GM11168 (cell line): ENCODE measurements around the gene GBP3.
"Not testable (repeated sequence)": the region's sequence is repeated elsewhere in the genome, so short reads cannot be mapped to it uniquely, and the experiment has no call there.

Experiments used
- in situ Hi-C: fragments of 300-500 bp; cut with MboI; formaldehyde crosslinking; loops from one replicate; pipeline ENCODE4 v1.12.0; 2022; ENCODE audit warnings: low sequenced_read_pairs; ENCODE audit not compliant: unreplicated experiment

Gene GBP3

GRCh38 chr1:89022167-89022959 is at the start of gene GBP3:
Gene GBP3 (minus strand): TSS chr1:89022866. CDS start chr1:89020721, 2,145 bp downstream.
- in situ Hi-C loops, result no loop called here

- in situ Hi-C loops, result no loop called here
Measured at GRCh38 chr1:89070509-89070908, 47.8 kb upstream of the GBP3 start.

- in situ Hi-C loops, result no loop called here
Measured at GRCh38 chr1:89069951-89070350, 47.3 kb upstream of the GBP3 start.

GRCh38 chr1:89068291-89068690 is 45.6 kb upstream of the GBP3 start:
- in situ Hi-C loops, result no loop called here

GRCh38 chr1:89065079-89065868 is 42.6 kb upstream of the GBP3 start, which contains the start of gene GBP1:
Gene GBP1 (minus strand): TSS chr1:89065208. CDS start chr1:89063234, 1,974 bp downstream.
- in situ Hi-C loops, result no loop called here

GRCh38 chr1:89064632-89065031 is 42.0 kb upstream of the GBP3 start:
- in situ Hi-C loops, result no loop called here

- in situ Hi-C loops, result no loop called here
Measured at GRCh38 chr1:89063094-89063493, 40.4 kb upstream of the GBP3 start.

- in situ Hi-C loops, result no loop called here
Measured at GRCh38 chr1:89060091-89060490, 37.4 kb upstream of the GBP3 start.

- in situ Hi-C loops, result no loop called here
Measured at GRCh38 chr1:89051955-89052312, 29.3 kb upstream of the GBP3 start.

- in situ Hi-C loops, result no loop called here
Measured at GRCh38 chr1:89051300-89051954, 28.8 kb upstream of the GBP3 start.

- in situ Hi-C loops, result no loop called here
Measured at GRCh38 chr1:89050649-89051033, 28.0 kb upstream of the GBP3 start.

GRCh38 chr1:89049901-89050648 is 27.4 kb upstream of the GBP3 start:
- in situ Hi-C loops, result not testable (repeated sequence)

GRCh38 chr1:89049187-89049586 is 26.5 kb upstream of the GBP3 start:
- in situ Hi-C loops, result not testable (repeated sequence)

- in situ Hi-C loops, result no loop called here
Measured at GRCh38 chr1:89047734-89048133, 25.1 kb upstream of the GBP3 start.

- in situ Hi-C loops, result not testable (repeated sequence)
Measured at GRCh38 chr1:89046318-89047183, 23.9 kb upstream of the GBP3 start.

- in situ Hi-C loops, result no loop called here
Measured at GRCh38 chr1:89044970-89045721, 22.5 kb upstream of the GBP3 start.

- in situ Hi-C loops, result no loop called here
Measured at GRCh38 chr1:89043940-89044339, 21.3 kb upstream of the GBP3 start.

- in situ Hi-C loops, result no loop called here
Measured at GRCh38 chr1:89042491-89042890, 19.8 kb upstream of the GBP3 start.

- in situ Hi-C loops, result no loop called here
Measured at GRCh38 chr1:89041721-89042120, 19.1 kb upstream of the GBP3 start.
